SK-N-SH (cell line): Measurements from ENCODE around the gene JAG2. TPM values are rescaled to one million over a fixed set of nuclear protein-coding genes. Genes with fewer than 3 reads are reported as not detected.

Experiments used
- CTCF ChIA-PET: fragments of 300-600, 350-600 bp; formaldehyde crosslinking; extraction: SDS; loops from one replicate; lab custom pipeline; 2021; lab: Yijun Ruan, JAX
- POLR2A ChIA-PET: fragments of 350-600 bp; sonication (Branson Sonifier 250); formaldehyde crosslinking; extraction: SDS; loops from one replicate; lab custom pipeline; 2020; ENCODE audit warnings: antibody characterized with exemption, inconsistent platforms; lab: Yijun Ruan, JAX
- DNase-seq: peaks from one replicate; pipeline ENCODE4 v3.0.0; 2012
- H2AFZ ChIP-seq: fragments of 200-600 bp; sonication (generic); 2 replicates; pipeline ENCODE4 v1.8.1; 2016; ENCODE audit warnings: antibody characterized with exemption, mild to moderate bottlenecking, low read depth
- H3F3A ChIP-seq: fragments of 200-600 bp; sonication (generic); replicated peaks from 2 replicates; pipeline ENCODE3; 2016; ENCODE audit warnings: antibody characterized with exemption, mild to moderate bottlenecking; ENCODE audit not compliant: insufficient read depth
- H3K27ac ChIP-seq, 2 experiments: fragments of 200-500 bp in 1 of 2; fragments of 200-600 bp in 1 of 2; sonication (Bioruptor generic) in 1 of 2; sonication (generic), shearing (Covaris generic) in 1 of 2; 2 replicates each; pipeline versions ENCODE4 v1.5.1 to v1.6.1; 2014 to 2016; ENCODE audit warnings: low read depth in 2 of 2, inconsistent platforms in 1 of 2, low read length in 1 of 2, mild to moderate bottlenecking in 1 of 2, mixed read lengths in 1 of 2
- H3K27me3 ChIP-seq: fragments of 200-600 bp; sonication (generic), shearing (Covaris generic); 2 replicates; pipeline ENCODE4 v1.6.1; 2016; ENCODE audit warnings: mixed run types; ENCODE audit not compliant: insufficient read depth
- H3K36me3 ChIP-seq, 2 experiments: fragments of 200-500 bp in 1 of 2; fragments of 200-600 bp in 1 of 2; sonication (Bioruptor generic) in 1 of 2; sonication (generic) in 1 of 2; replicated peaks in 1 of 2; 2 replicates each; pipeline versions ENCODE3 to v1.5.1; 2014 to 2016; ENCODE audit warnings: low read length in 1 of 2, mild to moderate bottlenecking in 1 of 2; ENCODE audit not compliant: insufficient read depth in 2 of 2, control insufficient read depth in 1 of 2
- H3K4me1 ChIP-seq, 2 experiments: fragments of 200-500 bp in 1 of 2; fragments of 200-600 bp in 1 of 2; sonication (Bioruptor generic) in 1 of 2; sonication (generic), shearing (Covaris generic) in 1 of 2; 2 replicates each; pipeline versions ENCODE4 v1.5.1 to v1.6.1; 2014 to 2016; ENCODE audit warnings: low read depth in 1 of 2, low read length in 1 of 2, mixed run types in 1 of 2; ENCODE audit not compliant: insufficient read depth in 2 of 2, control insufficient read depth in 1 of 2
- H3K4me2 ChIP-seq: fragments of 200-600 bp; sonication (generic), shearing (Covaris generic); 2 replicates; pipeline ENCODE4 v1.6.1; 2017; ENCODE audit warnings: mixed run types
- H3K4me3 ChIP-seq, 2 experiments: fragments of 200-500 bp in 1 of 2; fragments of 200-600 bp in 1 of 2; sonication (Bioruptor generic) in 1 of 2; sonication (generic), shearing (Covaris generic) in 1 of 2; 2 replicates each; pipeline versions ENCODE4 v1.5.1 to v1.8.1; 2014 to 2016; ENCODE audit warnings: low read depth in 2 of 2, inconsistent platforms in 1 of 2, low read length in 1 of 2, mild to moderate bottlenecking in 1 of 2, mixed read lengths in 1 of 2, moderate library complexity in 1 of 2
- H3K79me2 ChIP-seq: fragments of 200-600 bp; sonication (generic); 2 replicates; pipeline ENCODE4 v1.8.1; 2017; ENCODE audit warnings: mild to moderate bottlenecking; ENCODE audit not compliant: insufficient read depth
- H3K9ac ChIP-seq: fragments of 200-600 bp; sonication (generic); 2 replicates; pipeline ENCODE4 v1.6.1; 2017; ENCODE audit warnings: mixed run types
- H3K9me2 ChIP-seq: fragments of 200-600 bp; sonication (generic); 2 replicates; pipeline ENCODE4 v1.6.1; 2017; ENCODE audit warnings: mixed run types
- H3K9me3 ChIP-seq: fragments of 200-600 bp; sonication (generic); 2 replicates; pipeline ENCODE4 v1.6.1; 2017; ENCODE audit warnings: mixed run types, mild to moderate bottlenecking, moderate library complexity
- H4K20me1 ChIP-seq: fragments of 200-600 bp; sonication (generic); 2 replicates; pipeline ENCODE4 v1.6.1; 2017; ENCODE audit warnings: mild to moderate bottlenecking, mixed run types; ENCODE audit not compliant: insufficient read depth
- CHD2 ChIP-seq: fragments of 150-350 bp; IDR thresholded peaks from 2 replicates; pipeline ENCODE4 v1.6.1; 2018; ENCODE audit warnings: low read length; ENCODE audit not compliant: partially characterized antibody
- ELF1 ChIP-seq: IDR thresholded peaks from 2 replicates; pipeline ENCODE4 v1.4.0; 2012
- EZH2phosphoT487 ChIP-seq: fragments of 200-600 bp; sonication (generic); IDR thresholded peaks from 2 replicates; pipeline ENCODE4 v1.6.1; 2017; ENCODE audit warnings: low read depth, mixed run types, mild to moderate bottlenecking, antibody characterized with exemption, moderate library complexity, borderline replicate concordance
- FOSL2 ChIP-seq: IDR thresholded peaks from 2 replicates; pipeline ENCODE4 v1.4.0; 2012; ENCODE audit warnings: low read depth, mild to moderate bottlenecking, moderate library complexity, borderline replicate concordance
- FOXM1 ChIP-seq: IDR thresholded peaks from 2 replicates; pipeline ENCODE4 v1.4.0; 2012; ENCODE audit warnings: low read depth, mild to moderate bottlenecking
- GATA2 ChIP-seq: sonication (generic); formaldehyde crosslinking; IDR thresholded peaks from 2 replicates; pipeline ENCODE4 v1.5.0; 2020; ENCODE audit warnings: mild to moderate bottlenecking, missing genetic modification reagents
- JUND ChIP-seq: IDR thresholded peaks from 2 replicates; pipeline ENCODE4 v1.4.0; 2012
- MEF2A ChIP-seq: IDR thresholded peaks from 2 replicates; pipeline ENCODE4 v1.4.0; 2012; ENCODE audit warnings: low read depth, borderline replicate concordance
- MXI1 ChIP-seq: IDR thresholded peaks from 2 replicates; pipeline ENCODE4 v1.6.1; 2012; ENCODE audit warnings: mild to moderate bottlenecking, low read depth, low read length, improper control_type of control experiment
- NRF1 ChIP-seq: IDR thresholded peaks from 2 replicates; pipeline ENCODE4 v1.6.1; 2012; ENCODE audit warnings: low read depth, mild to moderate bottlenecking, low read length
- RAD21 ChIP-seq: IDR thresholded peaks from 2 replicates; pipeline ENCODE4 v1.6.1; 2012; ENCODE audit warnings: mild to moderate bottlenecking, low read length
- RCOR1 ChIP-seq: fragments of 150-350 bp; IDR thresholded peaks from 2 replicates; pipeline ENCODE4 v1.6.1; 2017; ENCODE audit warnings: antibody characterized with exemption, low read length
- TAF1 ChIP-seq: IDR thresholded peaks from 2 replicates; pipeline ENCODE4 v1.6.1; 2012; ENCODE audit warnings: low read depth, mild to moderate bottlenecking, low read length, moderate library complexity, borderline replicate concordance
- TEAD4 ChIP-seq: IDR thresholded peaks from 2 replicates; pipeline ENCODE4 v1.4.0; 2012; ENCODE audit warnings: mild to moderate bottlenecking, borderline replicate concordance; ENCODE audit not compliant: insufficient read depth
- USF1 ChIP-seq: IDR thresholded peaks from 2 replicates; pipeline ENCODE4 v1.4.0; 2012; ENCODE audit warnings: low read depth, borderline replicate concordance
- YY1 ChIP-seq: IDR thresholded peaks from 2 replicates; pipeline ENCODE4 v1.4.0; 2012; ENCODE audit warnings: low read depth, mild to moderate bottlenecking
- WGBS: methylation state at CpG from one replicate; pipeline ENCODE4 v1.1.6; 2017; ENCODE audit warnings: low lambda C conversion rate; 5-methylcytosine and 5-hydroxymethylcytosine counted together
- polyA plus RNA-seq, 3 experiments: library from polyadenylated mRNA; depleted of rRNA; stranded (reverse); fragments of >200 nt; gene quantifications; 2 replicates each; pipeline ENCODE4 v1.2.3, GENCODE V29; 2012
- TF ChIP-seq, protein P1 (sequence below): fragments of 150-350 bp; IDR thresholded peaks from 2 replicates; pipeline ENCODE4 v1.6.1; 2016; ENCODE audit warnings: mild to moderate bottlenecking, low read depth, low read length
- TF ChIP-seq, protein P2 (sequence below): IDR thresholded peaks from 2 replicates; pipeline ENCODE4 v1.4.0; 2012; ENCODE audit warnings: low read depth
- TF ChIP-seq, protein P3 (sequence below): IDR thresholded peaks from 2 replicates; pipeline ENCODE4 v1.6.1; 2012; ENCODE audit warnings: mild to moderate bottlenecking, low read depth, low read length, moderate library complexity

Gene JAG2
- polyA plus RNA-seq, 1 of the 3 experiments (the other 2 are of a cell fraction): 1.7 TPM

GRCh38 chr14:105126126-105126980 is 42.2 kb downstream of the JAG2 start:
- Histone ChIP-seq H3F3A (no peaks in the 10 kb centered on the region), H3K4me3 (no peak overlapping the region), H3K9me2 (no peaks in the 10 kb centered on the region), H3K36me3 (no peaks in the 10 kb centered on the region), H3K9ac (no peak overlapping the region), H3K9me3 (peaks cover 5% of the 10 kb centered on the region; the same call in 1 of the 2 replicates), H4K20me1 (no peaks in the 10 kb centered on the region), H3K4me1 (no peaks in the 10 kb centered on the region), H3K27ac (no peak overlapping the region), H2AFZ (no peak overlapping the region), H3K79me2 (no peaks in the 10 kb centered on the region), H3K27me3 (peaks cover 37% of the 10 kb centered on the region), H3K4me2 (no peak overlapping the region)
- POLR2A ChIA-PET: no interaction called here
- 60% methylated on average over 22 of the region's 22 CpGs for WGBS
- CTCF ChIA-PET: interaction anchor here (0.7 kb wide), 1 partner anchor 19 kb away, joined by 3 read pairs; no protein-coding TSS in a partner anchor
- TF ChIP-seq FOXM1 (no peak), MEF2A (no peak), MXI1 (no peak), USF1 (no peak), YY1 (no peak), RAD21 (no peak)
- TF ChIP-seq, protein P1, sequence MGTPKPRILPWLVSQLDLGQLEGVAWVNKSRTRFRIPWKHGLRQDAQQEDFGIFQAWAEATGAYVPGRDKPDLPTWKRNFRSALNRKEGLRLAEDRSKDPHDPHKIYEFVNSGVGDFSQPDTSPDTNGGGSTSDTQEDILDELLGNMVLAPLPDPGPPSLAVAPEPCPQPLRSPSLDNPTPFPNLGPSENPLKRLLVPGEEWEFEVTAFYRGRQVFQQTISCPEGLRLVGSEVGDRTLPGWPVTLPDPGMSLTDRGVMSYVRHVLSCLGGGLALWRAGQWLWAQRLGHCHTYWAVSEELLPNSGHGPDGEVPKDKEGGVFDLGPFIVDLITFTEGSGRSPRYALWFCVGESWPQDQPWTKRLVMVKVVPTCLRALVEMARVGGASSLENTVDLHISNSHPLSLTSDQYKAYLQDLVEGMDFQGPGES: no peak
- TF ChIP-seq, protein P2, sequence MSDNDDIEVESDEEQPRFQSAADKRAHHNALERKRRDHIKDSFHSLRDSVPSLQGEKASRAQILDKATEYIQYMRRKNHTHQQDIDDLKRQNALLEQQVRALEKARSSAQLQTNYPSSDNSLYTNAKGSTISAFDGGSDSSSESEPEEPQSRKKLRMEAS: no peak
- DNase-seq: no peak

- Histone ChIP-seq H3K9ac (no peak overlapping the region), H3K36me3 (no peaks in the 10 kb centered on the region), H3K4me3 (no peak overlapping the region), H3K9me3 (peaks cover 5% of the 10 kb centered on the region; the same call in 1 of the 2 replicates), H4K20me1 (no peaks in the 10 kb centered on the region), H3K4me1 (no peaks in the 10 kb centered on the region), H3K4me2 (no peak overlapping the region), H3K79me2 (no peaks in the 10 kb centered on the region), H3F3A (no peaks in the 10 kb centered on the region), H3K27me3 (peaks cover 50% of the 10 kb centered on the region), H3K9me2 (no peaks in the 10 kb centered on the region), H3K27ac (no peak overlapping the region), H2AFZ (no peak overlapping the region)
- no peak for TF ChIP-seq EZH2phosphoT487
- no peak for TF ChIP-seq ELF1
- TF ChIP-seq FOXM1: no peak
- no peak for TF ChIP-seq FOSL2
- TF ChIP-seq TAF1: no peak
- TF ChIP-seq NRF1: no peak
- TF ChIP-seq YY1: no peak
- TF ChIP-seq CHD2: no peak
- TF ChIP-seq, protein P3, sequence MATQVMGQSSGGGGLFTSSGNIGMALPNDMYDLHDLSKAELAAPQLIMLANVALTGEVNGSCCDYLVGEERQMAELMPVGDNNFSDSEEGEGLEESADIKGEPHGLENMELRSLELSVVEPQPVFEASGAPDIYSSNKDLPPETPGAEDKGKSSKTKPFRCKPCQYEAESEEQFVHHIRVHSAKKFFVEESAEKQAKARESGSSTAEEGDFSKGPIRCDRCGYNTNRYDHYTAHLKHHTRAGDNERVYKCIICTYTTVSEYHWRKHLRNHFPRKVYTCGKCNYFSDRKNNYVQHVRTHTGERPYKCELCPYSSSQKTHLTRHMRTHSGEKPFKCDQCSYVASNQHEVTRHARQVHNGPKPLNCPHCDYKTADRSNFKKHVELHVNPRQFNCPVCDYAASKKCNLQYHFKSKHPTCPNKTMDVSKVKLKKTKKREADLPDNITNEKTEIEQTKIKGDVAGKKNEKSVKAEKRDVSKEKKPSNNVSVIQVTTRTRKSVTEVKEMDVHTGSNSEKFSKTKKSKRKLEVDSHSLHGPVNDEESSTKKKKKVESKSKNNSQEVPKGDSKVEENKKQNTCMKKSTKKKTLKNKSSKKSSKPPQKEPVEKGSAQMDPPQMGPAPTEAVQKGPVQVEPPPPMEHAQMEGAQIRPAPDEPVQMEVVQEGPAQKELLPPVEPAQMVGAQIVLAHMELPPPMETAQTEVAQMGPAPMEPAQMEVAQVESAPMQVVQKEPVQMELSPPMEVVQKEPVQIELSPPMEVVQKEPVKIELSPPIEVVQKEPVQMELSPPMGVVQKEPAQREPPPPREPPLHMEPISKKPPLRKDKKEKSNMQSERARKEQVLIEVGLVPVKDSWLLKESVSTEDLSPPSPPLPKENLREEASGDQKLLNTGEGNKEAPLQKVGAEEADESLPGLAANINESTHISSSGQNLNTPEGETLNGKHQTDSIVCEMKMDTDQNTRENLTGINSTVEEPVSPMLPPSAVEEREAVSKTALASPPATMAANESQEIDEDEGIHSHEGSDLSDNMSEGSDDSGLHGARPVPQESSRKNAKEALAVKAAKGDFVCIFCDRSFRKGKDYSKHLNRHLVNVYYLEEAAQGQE: no peak
- TF ChIP-seq MEF2A: no peak
- TF ChIP-seq, protein P1: no peak
- no peak for TF ChIP-seq RAD21
- no peak for TF ChIP-seq RCOR1
- no peak for TF ChIP-seq GATA2
- TF ChIP-seq TEAD4: no peak
- TF ChIP-seq JUND: no peak
- ChIA-PET CTCF (interaction anchor here (1.4 kb wide), 1 partner anchor 35 kb away, joined by 6 read pairs; no protein-coding TSS in a partner anchor), POLR2A (no interaction called here)
- 47% methylated on average over 5 of the region's 5 CpGs for WGBS
- DNase-seq: no peak
These were observed 43.8 kb downstream of the JAG2 start for GRCh38 chr14:105124823-105125222.
